Panc1 (cell line): ENCODE measurements around the gene IZUMO1. TPM values are rescaled to one million over a fixed set of nuclear protein-coding genes. Genes with fewer than 3 reads are reported as not detected.

ENCODE experiments used
- ATAC-seq: fragments of 200-7000 bp; cut with Tn5 transposase; 2 replicates; pipeline ENCODE4 v1.9.1; 2020; ENCODE audit warnings: mild to moderate bottlenecking, moderate library complexity
- BruUV-seq: library from RNA; stranded (reverse); fragments of 400-500 nt; replicated peaks from 2 replicates; lab custom pipeline; 2021; lab: Mats Ljungman, UMichigan
- CTCF ChIA-PET: fragments of 300-600 bp; sonication (Branson Sonifier 250); formaldehyde crosslinking; loops from one replicate; lab custom pipeline; 2022; ENCODE audit warnings: antibody characterized with exemption; lab: Charles Lee
- POLR2A ChIA-PET: fragments of 300-600 bp; sonication (Branson Sonifier 250); formaldehyde crosslinking; loops from one replicate; lab custom pipeline; 2022; ENCODE audit warnings: antibody characterized with exemption; lab: Charles Lee
- DNase-seq: peaks from one replicate; pipeline ENCODE4 v3.0.0-alpha.2; 2010; ENCODE audit warnings: low read depth, low spot score
- H3K27ac ChIP-seq: 2 replicates; pipeline ENCODE4 v1.5.1; 2011; ENCODE audit warnings: mild to moderate bottlenecking, low read length, inconsistent platforms
- H3K27me3 ChIP-seq: fragments of 200-500 bp; sonication (Bioruptor generic); 2 replicates; pipeline ENCODE4 v1.6.0; 2014; ENCODE audit warnings: low read length, inconsistent platforms; ENCODE audit not compliant: control insufficient read depth, insufficient read depth
- H3K36me3 ChIP-seq: fragments of 200-500 bp; sonication (Bioruptor generic); 2 replicates; pipeline ENCODE4 v1.5.1; 2014; ENCODE audit warnings: inconsistent platforms, mild to moderate bottlenecking, low read length, moderate library complexity; ENCODE audit not compliant: control insufficient read depth, insufficient read depth
- H3K4me1 ChIP-seq: 2 replicates; pipeline ENCODE4 v1.5.1; 2011; ENCODE audit warnings: inconsistent platforms, mild to moderate bottlenecking, low read length, moderate library complexity; ENCODE audit not compliant: control insufficient read depth, insufficient read depth
- H3K4me3 ChIP-seq, 2 experiments: 2 replicates each; pipeline ENCODE4 v1.5.1; 2011 to 2012; ENCODE audit warnings: low read depth in 2 of 2, low read length in 2 of 2, mild to moderate bottlenecking in 2 of 2, inconsistent platforms in 1 of 2, moderate library complexity in 1 of 2
- H3K9me3 ChIP-seq: fragments of 200-500 bp; sonication (Bioruptor generic); 2 replicates; pipeline ENCODE4 v1.5.1; 2014; ENCODE audit warnings: low read depth, mild to moderate bottlenecking, inconsistent platforms, low read length, moderate library complexity; ENCODE audit not compliant: control insufficient read depth, insufficient read depth
- CTCF ChIP-seq: fragments of 450-650 bp; IDR thresholded peaks from 2 replicates; pipeline ENCODE4 v1.5.1; 2017; ENCODE audit warnings: mild to moderate bottlenecking
- POLR2AphosphoS5 ChIP-seq: IDR thresholded peaks from 2 replicates; pipeline ENCODE4 v1.6.1; 2012; ENCODE audit warnings: mild to moderate bottlenecking, low read depth, low read length, moderate library complexity
- REST ChIP-seq, 2 experiments: IDR thresholded peaks; 2 replicates each; pipeline ENCODE4 v1.6.1; 2011 to 2012; ENCODE audit warnings: low read depth in 2 of 2, control low read depth in 1 of 2, low read length in 1 of 2, mild to moderate bottlenecking in 1 of 2, moderate library complexity in 1 of 2; ENCODE audit not compliant: insufficient read depth in 1 of 2
- SIN3A ChIP-seq: IDR thresholded peaks from 2 replicates; pipeline ENCODE4 v1.6.1; 2012; ENCODE audit warnings: low read depth, mild to moderate bottlenecking, low read length, moderate library complexity, borderline replicate concordance; ENCODE audit not compliant: insufficient read depth
- TCF7L2 ChIP-seq: IDR thresholded peaks from 2 replicates; pipeline ENCODE4 v1.6.1; 2011; ENCODE audit warnings: mild to moderate bottlenecking, low read depth, low read length, inconsistent platforms
- in situ Hi-C: cut with HindIII; loops from 2 replicates; pipeline ENCODE4 v1.10.0; 2016; ENCODE audit warnings: low sequenced_read_pairs, low pct_unique_long_range_greater_than_20kb
- intact Hi-C: fragments of 100-400 bp; cut with micrococcal nuclease; formaldehyde crosslinking; loops from one replicate; pipeline ENCODE4 v1.10.0; 2022; ENCODE audit not compliant: unreplicated experiment
- total RNA-seq: library from RNA; stranded (reverse); gene quantifications from one replicate; pipeline ENCODE4 v1.2.1, GENCODE V29; 2021; ENCODE audit not compliant: unreplicated experiment

IZUMO1 gene
- total RNA-seq, 1 experiment from 2014 or later = not detected

GRCh38 chr19:48739404-48740163 is 7.1 kb downstream of the IZUMO1 start:
- ATAC-seq (no peak), DNase-seq (no peak)
- no peaks in the 10 kb centered on the region; the same call in 1 of the 2 replicates for H3K4me1 ChIP-seq
- intact Hi-C loops (no loop called here), in situ Hi-C loops (no loop called here)
- H3K9me3 ChIP-seq = no peaks in the 10 kb centered on the region
- CTCF ChIA-PET = interaction anchor here (0.5 to 0.6 kb wide), 2 partner anchors 45 to 324 kb away, joined by 4 to 8 read pairs; no protein-coding TSS in a partner anchor
- peak overlapping the region; percentile 47 to 50 for H3K4me3 ChIP-seq
- no TSS peak for BruUV-seq
- H3K36me3 ChIP-seq = no peaks in the 10 kb centered on the region
- no peak overlapping the region for H3K27ac ChIP-seq
- H3K27me3 ChIP-seq = no peaks in the 10 kb centered on the region
- no peak for TF ChIP-seq REST (IDR thresholded peaks at IDR 0.05; ENCODE audit: insufficient read depth in 1 of 2, low read depth in 2 of 2, low read length in 1 of 2)
- TF ChIP-seq TCF7L2 = no peak
- no peak for TF ChIP-seq CTCF
- TF ChIP-seq POLR2AphosphoS5 = no peak
- TF ChIP-seq SIN3A = no peak
- POLR2A ChIA-PET = no interaction called here

GRCh38 chr19:48738557-48739403 is 7.9 kb downstream of the IZUMO1 start:
- TF ChIP-seq CTCF (no peak; the same call in 1 of the 2 replicates), SIN3A (no peak), POLR2AphosphoS5 (no peak), TCF7L2 (no peak), REST (IDR thresholded peaks at IDR 0.05; ENCODE audit: insufficient read depth in 1 of 2, low read depth in 2 of 2, low read length in 1 of 2) (no peak)
- Histone ChIP-seq H3K4me1 (no peaks in the 10 kb centered on the region; the same call in 1 of the 2 replicates), H3K36me3 (no peaks in the 10 kb centered on the region), H3K27ac (no peak overlapping the region; the same call in 1 of the 2 replicates), H3K27me3 (no peaks in the 10 kb centered on the region), H3K4me3 (peak overlapping the region; percentile 47 to 50), H3K9me3 (no peaks in the 10 kb centered on the region)
- DNase-seq (no peak), ATAC-seq (peak; percentile 94)
- ChIA-PET POLR2A (no interaction called here), CTCF (interaction anchor here (0.5 to 1.0 kb wide), 4 partner anchors 24 to 266 kb away, joined by 3 to 5 read pairs (median 4); no protein-coding TSS in a partner anchor)
- in situ Hi-C loops = no loop called here
- no TSS peak for BruUV-seq
- intact Hi-C loops = no loop called here
